NCI-H446 (cell line): Measurements from ENCODE around the gene TRIAP1.
"Not testable (repeated sequence)": the region's sequence is repeated elsewhere in the genome, so short reads cannot be mapped to it uniquely, and the experiment has no call there.

Experiments
- DNase-seq, 2 experiments: peaks; one replicate each; lab custom pipeline; 2025; lab: John Stamatoyannopoulos, UW

TRIAP1 gene

DNA sequence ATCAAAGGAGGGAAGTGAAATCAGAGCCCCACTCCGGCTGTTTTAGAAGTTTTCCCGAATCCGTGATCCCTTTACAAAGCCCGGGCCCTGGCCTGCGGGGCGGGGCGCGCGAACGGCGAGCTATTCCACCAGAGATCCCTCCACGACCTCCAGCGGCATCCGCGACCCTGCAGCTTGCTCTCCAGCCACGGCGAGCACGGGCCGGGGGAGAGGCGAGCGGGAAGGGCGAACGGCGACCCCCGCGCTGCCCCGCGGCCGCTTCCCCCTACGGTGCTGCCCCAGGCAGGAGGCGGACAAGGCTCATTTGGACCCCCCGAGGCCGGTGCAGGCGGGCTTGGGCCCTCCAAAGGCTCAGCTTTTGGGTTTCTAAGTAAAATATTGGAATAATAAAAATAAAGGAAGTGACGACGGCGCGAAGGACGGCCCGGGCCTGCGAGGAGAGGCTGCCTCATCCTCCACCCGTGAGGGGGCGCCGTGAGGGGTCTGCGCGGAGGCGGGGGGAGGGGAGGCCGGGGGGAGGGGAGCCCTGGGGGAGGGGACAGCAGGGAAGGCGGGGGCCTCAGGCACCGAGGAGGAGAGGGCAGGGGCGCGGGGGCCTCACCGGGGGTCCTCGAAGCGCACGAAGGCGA, 22.8 kb upstream of the TRIAP1 start:
- no peak for DNase-seq

GRCh38 chr12:120468325-120468820, 22.2 kb upstream of the TRIAP1 start:
- no peak for DNase-seq

GRCh38 chr12:120467439-120467838, 21.3 kb upstream of the TRIAP1 start:
- DNase-seq = no peak

- DNase-seq = peak in 1 of 2 experiments; percentile 38
Measured at GRCh38 chr12:120466560-120467315, 20.6 kb upstream of the TRIAP1 start.

DNA sequence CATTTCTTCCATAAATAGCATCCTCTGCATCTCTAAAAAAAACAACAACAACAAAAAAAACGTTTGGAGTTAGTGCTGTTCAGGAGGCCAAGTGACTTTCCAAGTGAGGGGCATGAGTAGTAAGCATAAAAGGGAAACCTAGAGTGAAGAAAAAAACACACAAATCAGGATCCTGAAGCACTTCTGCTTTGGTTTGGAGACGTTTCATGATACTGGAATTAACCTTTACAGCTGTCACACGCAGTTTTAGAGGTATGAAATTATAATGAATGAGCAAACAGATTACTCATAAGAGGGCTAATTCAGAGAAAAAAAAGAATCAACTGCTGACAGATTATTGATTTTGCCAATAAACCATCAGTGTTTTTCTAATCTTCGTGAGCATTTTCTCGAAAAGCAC, 19.6 kb upstream of the TRIAP1 start:
- DNase-seq = no peak

DNA sequence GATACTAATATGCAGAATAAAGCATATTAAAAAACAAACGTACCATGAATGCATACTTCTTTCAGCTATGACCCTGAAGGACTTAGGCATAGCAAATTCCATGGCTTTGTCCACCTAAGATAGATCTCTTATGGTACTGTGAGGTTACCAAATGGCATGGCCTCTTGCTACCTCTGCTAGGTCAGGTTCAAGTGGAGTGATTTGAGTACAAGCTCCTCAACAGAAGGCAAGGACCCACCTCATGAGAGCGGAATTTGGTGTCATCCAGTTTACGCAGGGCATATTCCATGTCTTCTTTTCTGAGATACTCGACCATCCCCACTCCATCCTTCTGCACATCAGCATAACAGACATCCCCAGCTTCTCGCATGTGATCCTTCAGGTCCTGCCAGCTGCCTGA, 17.5 kb upstream of the TRIAP1 start:
- DNase-seq = no peak

GRCh38 chr12:120462099-120462640, 16.0 kb upstream of the TRIAP1 start:
- DNase-seq = no peak

DNA sequence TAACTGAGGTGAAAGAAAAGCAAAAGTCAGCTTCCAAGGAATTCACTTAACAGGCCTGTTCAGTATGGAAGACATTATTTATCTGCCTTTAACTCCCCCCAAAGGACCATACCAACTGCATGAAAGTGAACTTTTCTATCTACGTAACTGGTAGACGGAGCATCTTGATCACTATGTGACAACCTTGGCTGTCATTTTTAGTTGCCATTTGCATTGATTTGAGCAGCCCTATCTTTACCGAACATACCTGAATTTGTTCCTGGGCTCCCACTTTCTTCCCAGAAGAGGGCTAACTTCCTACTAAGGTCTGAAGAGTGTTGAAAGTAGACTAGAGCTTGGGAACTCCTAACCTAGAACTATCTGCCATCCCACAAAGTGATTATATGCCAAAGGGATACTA, 14.0 kb upstream of the TRIAP1 start:
- no peak for DNase-seq

- no peak for DNase-seq
Measured at GRCh38 chr12:120457133-120457532, 10.9 kb upstream of the TRIAP1 start.

GRCh38 chr12:120455302-120455701, 9.1 kb upstream of the TRIAP1 start:
- DNase-seq = no peak

GRCh38 chr12:120453977-120454376, 7.8 kb upstream of the TRIAP1 start:
- DNase-seq = peak in 1 of 2 experiments; percentile 38

- DNase-seq = no peak
Measured at GRCh38 chr12:120453060-120453750, 7.0 kb upstream of the TRIAP1 start.

DNA sequence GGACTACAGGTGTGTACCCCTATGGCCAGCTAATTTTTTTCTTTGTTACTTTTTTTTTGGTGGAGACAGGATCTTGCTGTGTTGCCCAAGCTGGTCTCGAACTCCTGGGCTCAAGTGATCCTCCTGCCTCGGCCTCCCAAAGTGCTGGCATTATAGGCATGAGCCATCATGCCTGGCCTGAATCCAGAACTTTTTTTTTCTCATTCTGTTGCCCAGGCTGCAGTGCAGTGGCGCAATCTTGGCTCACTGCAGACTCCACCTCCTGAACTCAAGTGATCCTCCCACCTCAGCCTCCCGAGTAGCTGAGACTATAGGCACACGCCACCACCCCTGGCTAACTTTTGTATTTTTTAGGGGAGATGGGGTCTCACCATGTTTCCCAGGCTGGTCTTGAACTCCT, 6.3 kb upstream of the TRIAP1 start:
- DNase-seq = not testable (repeated sequence)

DNA sequence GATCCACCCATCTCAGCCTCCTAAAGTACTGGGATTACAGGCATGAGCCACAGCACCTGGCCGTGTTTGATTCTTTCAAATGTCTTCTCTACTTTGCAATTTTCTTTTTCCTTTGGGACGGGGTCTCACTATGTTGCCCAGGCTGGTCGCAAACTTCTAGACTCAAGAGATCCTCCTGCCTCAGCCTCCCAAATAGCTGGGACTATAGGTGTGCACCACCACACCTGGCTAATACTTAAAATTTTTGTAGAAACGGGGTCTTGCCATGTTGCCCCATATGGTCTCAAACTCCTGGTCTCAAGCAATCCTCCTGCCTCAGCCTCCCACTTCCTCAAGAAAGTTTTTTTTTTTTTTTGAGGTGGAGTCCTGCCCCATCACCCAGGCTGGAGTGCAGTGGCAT, 1.8 kb upstream of the TRIAP1 start:
- no peak for DNase-seq

DNA sequence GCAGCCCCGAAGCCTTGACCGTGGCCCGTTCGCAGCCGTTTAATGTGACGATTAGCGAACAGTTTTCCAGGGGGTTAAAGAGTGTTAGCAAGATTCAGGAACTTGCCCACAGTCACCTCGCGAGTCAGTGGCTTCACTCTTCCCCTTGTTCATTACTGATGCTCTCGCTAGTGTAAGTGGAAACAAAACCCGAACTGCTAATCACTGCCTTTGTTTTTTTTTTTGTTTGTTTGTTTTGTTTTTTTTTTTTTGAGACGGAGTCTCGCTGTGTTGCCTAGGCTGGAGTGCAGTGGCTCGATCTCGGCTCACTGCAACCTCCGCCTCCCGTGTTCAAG, 627 bp upstream of the TRIAP1 start:
- DNase-seq = not testable (repeated sequence)

DNA sequence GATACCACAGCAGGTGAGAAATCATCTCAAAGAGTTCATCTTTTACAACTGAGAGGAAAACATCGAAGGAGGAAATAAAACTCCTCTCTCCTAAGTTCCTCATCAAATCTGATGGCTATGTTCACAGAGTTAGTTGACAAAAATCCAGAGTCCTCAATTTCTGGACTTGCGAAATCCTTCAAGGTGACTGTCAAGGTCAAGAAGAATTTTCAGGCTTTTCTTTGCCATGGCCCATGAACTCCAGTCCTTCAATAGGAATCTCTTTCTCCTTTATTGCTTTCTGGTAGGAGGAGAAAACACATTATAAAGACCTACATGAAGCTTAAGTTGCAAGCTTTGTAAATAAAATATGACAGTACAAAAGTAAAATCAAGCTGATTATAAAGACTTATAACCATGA, 1.5 kb downstream of the TRIAP1 start:
- no peak for DNase-seq

DNA sequence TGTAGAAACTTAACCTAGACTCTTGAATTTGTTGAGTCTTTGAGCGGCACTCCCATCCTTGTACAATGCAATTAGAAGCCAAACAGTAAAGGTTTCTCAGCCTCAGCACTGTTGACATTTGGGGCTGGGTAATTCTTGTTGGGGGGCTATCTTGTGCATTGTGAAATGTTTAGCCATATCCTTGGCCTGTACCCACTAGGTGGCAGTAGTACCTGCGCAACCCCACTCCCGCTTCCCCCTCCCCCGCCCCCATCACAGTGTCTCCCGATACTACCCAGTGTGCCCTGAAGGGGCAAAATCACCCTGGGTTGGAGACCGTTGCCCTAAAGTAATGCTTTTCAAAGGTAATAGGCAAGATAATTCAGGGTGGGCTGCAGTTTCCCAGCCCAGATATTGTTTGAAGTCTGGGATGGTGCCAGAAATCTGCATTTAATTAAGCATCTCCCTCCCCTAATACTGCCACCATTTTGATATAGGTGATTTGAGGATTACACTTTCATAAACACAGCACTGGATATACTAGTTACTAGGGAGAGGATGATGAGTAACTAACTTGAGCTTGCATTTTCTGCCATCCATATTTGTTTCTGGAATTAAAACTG, 6.4 kb downstream of the TRIAP1 start:
- DNase-seq = peak in 1 of 2 experiments; percentile 32

GRCh38 chr12:120438495-120439198, 7.5 kb downstream of the TRIAP1 start:
- no peak for DNase-seq

DNA sequence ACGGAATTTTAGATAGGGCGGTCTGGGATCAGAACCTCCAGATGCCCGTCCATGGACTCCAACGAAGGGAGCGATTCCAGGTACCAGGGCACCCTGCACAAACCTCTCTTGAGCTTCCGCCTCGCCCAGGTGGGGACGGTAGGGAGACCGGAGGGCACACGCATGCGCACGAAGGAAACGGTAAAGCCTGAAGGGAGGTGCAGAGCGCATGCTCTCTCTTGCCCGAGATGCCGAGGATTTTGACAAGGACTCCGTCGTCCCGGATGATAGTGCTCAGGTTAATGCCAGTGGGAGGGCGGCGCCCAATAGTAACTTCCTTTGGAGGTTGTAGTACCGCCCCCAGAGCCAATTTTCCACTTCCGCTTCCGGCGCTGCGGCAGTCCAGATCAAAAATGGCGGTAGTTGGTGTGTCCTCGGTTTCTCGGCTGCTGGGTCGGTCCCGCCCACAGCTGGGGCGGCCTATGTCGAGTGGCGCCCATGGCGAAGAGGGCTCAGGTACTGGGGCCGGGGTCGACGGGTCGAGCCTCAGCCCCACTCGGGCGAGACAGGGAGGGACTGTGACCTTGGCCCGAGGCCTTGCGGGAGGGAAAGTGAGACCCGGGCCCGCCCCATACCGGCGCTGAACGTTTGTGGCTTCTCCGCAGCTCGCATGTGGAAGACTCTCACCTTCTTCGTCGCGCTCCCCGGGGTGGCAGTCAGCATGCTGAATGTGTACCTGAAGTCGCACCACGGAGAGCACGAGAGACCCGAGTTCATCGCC, 8.3 kb downstream of the TRIAP1 start, which contains the start of gene COX6A1:
Gene COX6A1 (plus strand): TSS at position 379 of the 760 bp plus-strand sequence. CDS start 14 bp downstream, at position 393.
- DNase-seq = peak; percentile 94 to 97

GRCh38 chr12:120432772-120433525, 13.2 kb downstream of the TRIAP1 start:
- no peak for DNase-seq
